Measurements from ENCODE around the gene ALDOB.
"Not testable (repeated sequence)": the region's sequence is repeated elsewhere in the genome, so short reads cannot be mapped to it uniquely, and the experiment has no call there.

The ALDOB gene

DNA sequence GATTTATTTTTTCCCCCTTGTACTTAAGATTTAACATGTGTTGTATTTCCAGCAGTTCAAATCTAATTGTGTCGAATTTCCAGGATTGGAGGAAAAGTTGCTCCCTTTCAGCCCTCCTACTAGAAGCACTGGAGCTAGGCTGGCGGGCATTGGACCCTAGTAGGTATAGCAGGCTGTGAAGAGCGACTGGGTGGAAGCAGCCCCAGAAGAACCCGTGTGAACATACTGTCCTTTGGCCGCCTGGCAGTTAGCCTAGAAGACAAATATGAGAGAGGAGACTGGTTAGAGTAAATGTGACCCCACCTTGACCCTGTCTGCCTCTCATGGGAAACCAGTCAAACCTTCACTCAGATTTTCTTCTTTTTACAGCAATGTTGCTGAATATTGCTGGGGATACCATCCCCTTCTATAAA, 13.9 kb downstream of the ALDOB start:
- no peak for DNase-seq (ENCODE audit: low spot score)

DNA sequence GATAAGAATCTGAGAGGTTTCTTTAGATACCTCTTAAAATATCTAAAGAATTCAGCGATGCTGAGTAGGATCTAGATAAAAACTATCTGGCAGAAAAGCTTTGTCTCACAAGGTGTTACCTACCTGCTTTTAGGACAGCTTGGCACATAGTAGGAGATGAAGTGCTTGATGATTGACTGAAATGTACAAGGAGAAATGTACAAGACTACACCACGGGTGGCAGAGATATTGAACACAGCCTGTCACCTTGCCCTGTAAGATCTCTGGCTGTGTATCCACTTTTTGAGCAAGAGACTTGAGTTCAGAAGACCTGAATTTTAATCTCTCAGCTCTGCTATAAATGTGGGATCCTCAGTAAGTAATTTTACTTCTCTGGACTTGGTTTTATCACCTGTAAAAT, 15.7 kb downstream of the ALDOB start:
- DNase-seq (ENCODE audit: low spot score): no peak

DNA sequence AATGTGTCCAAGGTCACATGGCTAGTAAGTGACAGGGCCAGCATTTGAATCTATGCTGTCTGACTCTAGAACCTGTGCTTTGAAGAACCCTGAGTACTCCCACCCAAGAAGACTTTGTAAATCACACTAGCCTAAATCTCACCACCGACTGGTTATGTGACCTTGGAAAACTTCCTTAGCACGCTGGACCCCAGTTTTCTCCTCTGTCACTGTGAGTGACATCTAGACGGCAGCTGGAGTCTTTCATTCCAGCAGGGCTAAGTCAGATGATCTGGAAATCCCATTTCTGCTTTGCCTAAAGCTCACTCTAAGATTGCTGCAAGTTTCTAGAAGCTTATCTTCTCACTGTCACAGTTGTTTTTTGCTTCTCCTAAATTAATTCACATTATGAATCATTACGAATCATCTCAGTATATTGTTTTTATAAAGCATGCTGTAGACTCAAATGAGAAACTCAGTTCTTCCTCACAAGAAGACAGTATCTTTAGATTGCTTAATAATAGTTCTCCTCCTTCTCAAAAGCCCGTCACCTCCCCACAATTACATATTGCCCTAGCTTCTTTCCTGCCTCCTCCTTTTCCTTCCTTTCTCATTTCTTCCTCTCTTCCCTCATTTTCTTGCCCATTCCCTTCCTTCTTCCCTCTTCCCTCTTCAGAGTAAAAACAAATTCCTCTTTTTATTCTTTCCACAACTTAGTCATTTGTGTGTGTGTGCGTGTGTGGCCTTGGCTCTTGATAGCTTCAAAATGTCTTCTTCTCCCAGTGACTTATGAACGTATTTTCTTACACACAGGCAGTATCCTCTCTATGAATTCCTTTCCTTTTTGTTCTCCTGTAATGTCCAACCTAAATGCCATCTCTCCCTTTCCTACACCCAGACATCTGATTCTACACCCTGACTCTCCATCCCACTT, 16.8 kb downstream of the ALDOB start:
- DNase-seq (ENCODE audit: low spot score): no peak

DNA sequence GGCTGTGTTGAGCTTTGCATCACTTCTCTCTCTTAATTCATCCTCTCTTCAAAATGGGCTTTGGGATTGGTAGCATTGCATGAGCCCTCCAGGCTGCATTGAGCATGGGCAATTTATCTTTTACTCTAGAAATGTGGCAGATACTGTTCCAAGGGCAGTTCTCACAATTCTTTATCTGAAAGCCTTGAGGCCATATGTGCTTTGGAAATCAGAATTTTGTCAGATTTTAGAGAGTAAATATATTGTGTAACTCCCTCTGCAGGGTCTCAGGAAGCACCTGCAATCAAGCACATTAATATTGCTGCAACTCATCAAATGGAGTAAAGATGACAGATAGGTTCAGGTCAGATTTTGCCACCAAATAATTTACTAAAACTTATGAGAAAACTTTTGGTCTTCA, 17.6 kb downstream of the ALDOB start:
- no peak for DNase-seq (ENCODE audit: low spot score)

DNA sequence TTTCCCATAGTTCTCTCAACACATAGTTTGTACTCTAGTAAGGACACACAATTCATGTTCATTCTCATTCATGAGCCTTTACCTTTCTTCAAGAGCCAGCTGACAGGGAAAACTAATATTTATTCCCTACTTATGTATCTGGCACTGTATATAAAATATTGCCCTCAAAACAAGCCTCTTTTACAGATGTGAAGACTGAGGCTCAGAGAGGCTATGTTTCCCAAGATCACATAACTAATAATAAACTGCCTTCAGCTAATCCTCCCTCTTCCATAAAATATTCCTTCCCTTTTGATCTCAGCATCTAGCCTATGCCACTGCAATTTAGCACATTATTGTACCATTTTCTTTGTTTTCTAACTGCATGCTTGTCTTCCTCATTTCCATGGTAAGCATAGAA, 18.2 kb downstream of the ALDOB start:
- DNase-seq (ENCODE audit: low spot score): no peak

DNA sequence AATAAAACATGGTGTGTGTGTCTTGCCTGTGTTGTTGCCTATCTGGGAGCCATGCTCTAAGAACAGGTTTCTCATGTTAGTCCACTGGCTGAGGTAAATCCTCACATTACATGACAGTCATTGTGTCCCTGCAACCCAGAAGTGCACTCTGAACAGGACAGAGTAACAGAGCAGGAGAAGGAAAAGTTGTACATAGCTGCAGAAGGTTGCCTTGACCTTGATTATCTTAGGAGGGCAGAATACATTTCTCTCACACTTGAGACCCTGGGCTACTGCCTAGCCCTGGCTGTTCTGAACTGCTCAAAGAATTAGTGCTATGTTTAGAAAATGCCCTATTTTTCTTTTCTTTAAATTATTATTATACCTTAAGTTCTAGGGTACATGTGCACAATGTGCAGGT, 20.0 kb downstream of the ALDOB start:
- no peak for DNase-seq (ENCODE audit: low spot score)

DNA sequence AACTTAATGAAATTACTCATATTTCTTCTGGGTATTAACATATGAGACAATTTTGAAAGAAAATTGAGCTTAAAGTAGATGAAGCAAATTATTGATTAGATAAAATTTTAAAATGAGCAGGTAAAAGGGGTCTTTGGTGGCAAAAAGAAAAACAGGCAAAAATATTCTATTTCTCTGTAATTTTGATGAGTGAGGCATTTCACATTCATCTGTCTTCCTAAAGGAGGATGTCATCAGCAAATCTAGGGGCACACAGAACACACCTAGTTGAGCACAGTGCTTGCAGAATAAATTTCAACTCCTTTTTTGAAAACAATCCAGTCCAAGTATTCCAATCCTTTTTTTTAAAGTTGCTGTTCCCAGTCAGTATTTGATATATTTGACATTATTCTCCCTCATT, 20.7 kb downstream of the ALDOB start:
- DNase-seq (ENCODE audit: low spot score): no peak

DNA sequence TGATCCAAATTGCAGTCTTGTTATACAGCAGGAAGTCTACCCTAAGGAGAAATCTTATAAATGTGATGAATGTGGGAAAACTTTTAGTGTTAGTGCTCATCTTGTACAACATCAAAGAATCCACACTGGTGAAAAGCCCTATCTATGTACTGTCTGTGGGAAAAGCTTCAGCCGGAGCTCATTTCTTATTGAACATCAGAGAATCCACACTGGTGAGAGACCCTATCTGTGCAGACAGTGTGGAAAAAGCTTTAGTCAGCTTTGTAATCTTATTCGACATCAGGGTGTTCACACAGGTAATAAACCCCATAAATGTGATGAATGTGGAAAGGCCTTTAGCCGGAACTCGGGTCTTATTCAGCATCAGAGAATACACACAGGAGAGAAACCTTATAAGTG, 26.5 kb downstream of the ALDOB start:
- DNase-seq (ENCODE audit: low spot score): no peak

DNA sequence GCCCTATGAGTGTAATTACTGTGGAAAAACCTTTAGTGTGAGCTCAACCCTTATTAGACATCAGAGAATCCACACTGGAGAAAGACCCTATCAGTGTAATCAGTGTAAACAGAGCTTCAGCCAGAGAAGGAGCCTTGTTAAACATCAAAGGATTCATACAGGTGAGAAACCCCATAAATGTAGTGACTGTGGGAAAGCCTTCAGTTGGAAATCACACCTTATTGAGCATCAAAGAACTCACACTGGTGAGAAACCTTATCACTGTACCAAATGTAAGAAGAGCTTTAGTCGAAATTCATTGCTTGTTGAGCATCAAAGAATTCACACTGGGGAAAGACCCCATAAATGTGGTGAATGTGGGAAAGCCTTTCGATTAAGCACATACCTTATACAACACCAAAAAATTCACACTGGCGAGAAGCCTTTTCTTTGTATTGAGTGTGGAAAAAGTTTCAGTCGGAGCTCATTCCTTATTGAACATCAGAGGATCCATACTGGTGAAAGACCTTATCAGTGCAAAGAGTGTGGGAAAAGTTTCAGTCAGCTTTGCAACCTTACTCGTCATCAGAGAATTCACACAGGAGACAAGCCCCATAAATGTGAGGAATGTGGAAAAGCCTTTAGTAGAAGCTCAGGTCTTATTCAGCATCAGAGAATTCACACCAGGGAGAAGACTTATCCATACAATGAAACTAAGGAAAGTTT, 27.0 kb downstream of the ALDOB start:
- DNase-seq (ENCODE audit: low spot score): no peak

DNA sequence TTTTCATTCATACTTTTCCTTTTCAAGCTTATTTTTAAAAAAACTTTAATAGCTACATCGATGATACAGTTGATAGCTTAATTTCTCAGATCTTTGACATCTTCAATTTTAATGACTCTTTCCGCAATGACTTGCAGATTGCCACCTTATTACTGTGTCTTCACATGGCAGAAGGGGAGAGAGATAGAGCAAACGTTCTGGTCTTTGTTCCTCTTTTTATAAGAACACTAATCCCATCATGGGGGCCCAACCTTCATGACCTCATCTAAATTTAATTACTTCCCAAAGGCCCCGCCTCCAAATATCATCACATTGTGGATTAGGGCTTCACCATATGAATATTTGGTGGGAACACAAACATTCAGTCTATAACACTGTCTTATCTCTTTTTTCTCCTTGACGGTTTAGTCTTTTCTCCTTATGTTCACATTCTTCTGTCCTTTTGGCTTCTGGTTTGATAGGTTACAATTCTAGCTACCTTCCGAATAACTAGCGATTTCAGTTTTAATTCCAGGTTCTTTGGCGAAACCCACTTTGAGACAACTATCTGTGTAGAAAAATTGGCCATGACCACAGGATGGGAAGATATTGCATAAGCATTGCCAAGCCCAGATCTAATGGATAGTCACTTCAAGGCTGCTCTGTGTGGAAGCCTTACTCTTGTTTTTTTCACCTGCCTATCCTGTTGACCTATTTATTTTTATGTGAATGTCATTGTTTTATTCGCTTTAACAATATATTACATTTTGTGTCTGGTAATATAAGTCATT, 31.9 kb downstream of the ALDOB start:
- no peak for DNase-seq (ENCODE audit: low spot score)

DNA sequence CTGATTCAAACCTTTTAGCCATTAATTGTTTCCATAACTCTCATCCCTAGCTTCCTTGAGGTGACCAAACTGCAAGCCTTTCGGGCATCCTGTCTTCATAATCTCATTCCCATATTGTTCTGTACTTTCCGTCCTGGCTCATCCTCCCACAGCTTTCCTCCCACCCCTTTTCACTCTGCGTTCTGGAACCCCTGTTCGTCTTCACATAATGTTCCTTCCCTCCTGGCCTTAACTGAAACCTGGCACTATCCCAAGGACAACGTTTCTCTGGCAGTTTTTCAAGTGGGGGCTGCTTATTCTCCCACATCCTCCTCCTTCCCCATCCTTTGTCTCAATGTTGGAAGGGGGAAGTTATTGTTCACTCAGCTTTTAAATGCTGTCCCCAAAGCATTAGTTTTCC, 35.5 kb downstream of the ALDOB start:
- DNase-seq (ENCODE audit: low spot score): no peak

DNA sequence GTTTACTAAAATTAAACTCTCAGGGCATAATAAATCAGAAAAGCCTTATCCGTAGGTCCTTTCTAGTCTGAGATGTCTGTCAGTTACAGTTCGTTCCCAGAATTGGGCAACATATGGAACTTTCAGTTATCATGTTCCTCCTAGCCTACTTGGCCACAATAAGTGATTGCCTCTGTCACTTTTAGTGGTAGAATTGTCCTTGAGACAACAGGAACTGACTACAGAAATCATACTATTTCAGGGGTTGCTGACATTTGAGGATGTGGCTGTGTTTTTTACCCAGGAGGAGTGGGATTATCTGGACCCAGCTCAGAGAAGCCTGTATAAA, 36.0 kb downstream of the ALDOB start:
- DNase-seq (ENCODE audit: low spot score): no peak

DNA sequence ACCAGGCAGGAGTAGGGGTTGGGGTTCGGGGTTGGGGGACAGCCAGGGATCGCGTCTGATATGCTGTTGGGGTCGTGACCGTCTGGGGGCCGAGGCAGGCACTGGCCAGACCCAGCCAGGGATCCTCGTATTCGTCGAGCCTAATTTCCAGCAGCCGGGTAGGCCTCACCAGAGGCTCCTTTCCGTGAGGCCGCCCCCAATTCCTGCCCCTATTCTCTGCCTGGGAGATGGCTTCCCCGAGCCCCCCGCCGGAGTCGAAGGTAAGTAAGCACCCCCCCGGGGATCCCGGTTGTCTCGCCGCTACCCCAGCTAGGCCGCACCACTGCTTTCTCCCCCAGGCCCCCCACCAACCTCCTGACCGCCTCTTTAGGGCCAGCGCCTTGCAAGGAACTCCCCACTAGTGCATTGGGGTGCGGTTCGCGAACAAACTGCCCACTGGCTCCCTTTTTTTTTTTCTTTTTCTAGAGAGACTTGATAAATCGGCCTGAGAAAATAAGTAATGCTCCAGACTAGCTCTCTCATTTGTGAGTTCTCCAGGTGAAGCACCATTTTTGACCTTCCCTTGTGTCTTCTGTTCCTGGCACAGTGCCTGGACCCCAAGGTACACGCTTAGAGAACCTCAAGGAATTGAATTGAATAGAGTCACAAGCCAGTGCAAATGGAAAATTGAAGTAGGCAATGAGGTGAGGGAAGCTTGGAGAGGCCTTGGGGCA, 36.5 kb downstream of the ALDOB start:
- DNase-seq (ENCODE audit: low spot score): no peak

DNA sequence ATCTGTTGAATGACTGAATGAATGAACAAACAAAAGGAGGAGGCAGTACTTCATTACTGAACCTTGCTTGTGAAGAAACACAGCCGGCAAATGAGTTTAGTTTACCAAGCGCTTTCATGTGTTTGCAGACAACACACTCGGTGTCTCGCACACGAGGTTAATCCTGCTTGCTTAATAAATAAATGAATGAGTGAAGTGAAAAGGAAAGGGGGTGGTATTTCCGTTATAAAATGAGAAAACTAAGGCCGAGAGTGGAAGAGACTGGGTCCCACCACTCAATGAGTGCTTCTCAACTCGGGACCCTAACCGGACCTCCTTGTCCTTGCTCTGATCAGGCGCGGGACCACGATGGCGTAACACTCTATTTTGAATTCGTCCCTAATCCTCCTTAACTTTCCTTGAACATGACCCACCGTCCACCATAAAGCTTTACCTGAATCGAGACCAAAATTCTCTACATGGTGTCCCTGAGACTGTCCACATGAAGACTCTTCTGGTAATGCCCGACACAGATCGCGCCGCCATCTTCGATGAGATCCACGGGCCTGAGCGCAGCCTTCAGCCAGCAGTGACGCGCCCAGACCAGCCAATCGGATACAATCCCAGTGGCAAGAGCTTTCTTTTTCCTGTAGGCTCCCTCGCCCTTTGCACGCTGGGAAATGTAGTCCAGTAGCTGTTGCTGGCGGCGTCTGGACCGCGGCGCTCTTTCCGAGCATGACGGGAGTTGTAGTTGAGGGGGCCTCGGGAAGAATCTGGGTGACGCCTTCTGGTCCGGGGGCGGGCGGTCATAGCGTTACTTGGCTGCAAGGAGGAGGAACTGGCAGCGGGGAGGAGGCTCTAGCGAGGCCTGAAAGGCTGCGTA, 37.3 kb downstream of the ALDOB start, which contains the start of the genes MRPL50 and ZNF189:
Gene MRPL50, minus strand, starts transcription at position 551 of the 862 bp plus-strand sequence. Its CDS starts 26 bp downstream, at position 525.
Gene ZNF189, plus strand, starts transcription at position 784 of the 862 bp plus-strand sequence. CDS start 306 bp downstream, outside the sequence.
- DNase-seq (ENCODE audit: low spot score): peak; percentile 98

DNA sequence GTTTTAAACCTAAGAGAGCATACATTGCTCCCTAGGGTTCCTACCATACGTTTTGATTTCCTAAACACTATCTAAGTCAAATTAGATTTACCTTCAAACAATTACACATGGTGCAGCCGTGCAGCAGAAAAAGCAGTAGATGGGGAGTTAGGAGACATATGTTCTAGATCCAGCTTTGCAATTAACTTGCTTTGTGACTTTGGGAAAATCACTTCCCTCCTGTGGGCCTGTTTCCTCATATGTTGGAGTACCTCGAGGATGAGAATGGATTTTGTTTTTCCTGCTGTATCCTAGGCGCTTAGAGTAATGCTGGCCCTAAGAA, 37.9 kb downstream of the ALDOB start:
- DNase-seq (ENCODE audit: low spot score): no peak

DNA sequence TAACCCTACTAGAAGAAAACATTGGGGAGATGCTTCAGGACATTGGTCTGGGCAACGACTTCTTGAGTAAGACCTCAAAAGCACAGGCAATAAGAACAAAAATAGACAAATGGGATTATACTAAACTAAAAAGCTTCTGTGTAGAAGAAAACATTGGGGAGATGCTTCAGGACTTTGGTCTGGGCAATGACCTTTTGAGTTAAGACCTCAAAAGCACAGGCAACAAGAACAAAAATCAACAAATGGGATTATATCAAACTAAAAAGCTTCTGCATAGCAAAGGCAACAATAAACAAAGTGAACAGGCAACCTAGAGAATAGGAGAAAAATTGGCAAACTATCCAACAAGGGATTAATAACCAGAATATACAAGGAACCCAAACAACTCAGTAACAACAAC, 40.9 kb downstream of the ALDOB start:
- DNase-seq (ENCODE audit: low spot score): no peak

DNA sequence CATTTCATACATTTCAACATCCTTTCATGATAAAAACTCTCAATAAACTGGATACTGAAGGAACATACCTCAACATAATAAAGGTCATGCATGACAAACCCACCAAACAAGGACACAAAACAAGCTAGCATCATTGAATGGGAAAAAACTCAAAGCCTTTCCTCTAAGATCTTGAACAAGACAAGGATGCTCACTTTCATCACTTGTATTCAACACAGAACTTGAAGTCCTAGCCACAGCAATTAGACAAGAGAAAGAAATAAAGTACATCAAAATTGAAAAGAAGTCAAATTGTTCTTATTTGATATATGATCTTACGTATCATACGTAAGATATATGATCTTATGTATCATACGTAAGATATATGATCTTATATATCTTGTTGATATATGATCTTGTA, 42.4 kb downstream of the ALDOB start:
- DNase-seq (ENCODE audit: low spot score): no peak

DNA sequence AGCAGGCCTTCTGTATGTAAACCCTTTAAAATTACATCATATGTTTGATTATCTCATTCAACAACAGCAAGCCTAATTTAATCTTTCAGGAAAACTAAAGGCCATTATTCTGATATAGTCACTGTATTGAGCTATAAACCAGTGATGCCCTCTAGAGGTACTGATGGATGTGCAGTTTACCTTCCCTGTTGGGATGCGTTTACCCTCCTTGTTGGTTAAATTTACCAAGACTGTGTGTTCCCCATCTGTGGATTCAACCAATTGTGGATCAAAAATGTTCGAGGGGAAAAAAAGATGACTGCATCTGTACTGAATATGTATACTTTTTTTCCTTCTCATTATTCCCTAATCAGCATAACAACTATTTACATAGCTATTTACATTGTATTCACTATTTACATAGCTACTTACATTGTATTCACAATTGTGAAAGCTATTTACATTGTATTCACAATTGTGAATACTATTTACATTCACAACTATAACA, 47.0 kb downstream of the ALDOB start:
- DNase-seq (ENCODE audit: low spot score): no peak

DNA sequence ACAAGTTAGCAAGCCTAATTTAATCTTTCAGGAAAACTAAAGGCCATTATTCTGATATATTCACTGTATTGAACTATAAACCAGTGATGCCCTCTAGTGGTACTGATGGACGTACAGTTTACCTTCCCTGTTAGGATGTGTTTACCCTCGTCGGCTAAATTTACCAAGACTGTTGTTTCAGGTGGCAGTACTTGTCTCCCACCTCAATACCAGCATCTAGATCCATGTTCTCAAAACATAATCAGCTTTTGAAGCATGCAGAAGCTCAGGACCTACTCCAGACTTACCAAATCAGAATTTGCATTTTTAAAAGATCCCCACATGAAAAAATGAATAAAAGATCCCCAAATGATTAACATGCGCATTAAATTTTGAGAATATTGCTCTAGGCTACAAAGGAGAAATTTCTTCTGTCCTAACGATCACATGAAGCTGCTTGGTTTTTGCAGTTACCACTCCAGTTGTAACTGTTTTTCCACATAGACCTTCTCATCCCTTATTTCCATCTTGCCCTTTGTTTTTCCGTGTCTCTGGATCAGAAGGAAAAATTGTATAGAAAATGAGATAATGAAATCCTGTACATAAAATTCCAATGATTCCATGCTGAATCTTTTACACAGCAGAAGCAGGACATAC, 47.6 kb downstream of the ALDOB start:
- DNase-seq (ENCODE audit: low spot score): peak; percentile 33

DNA sequence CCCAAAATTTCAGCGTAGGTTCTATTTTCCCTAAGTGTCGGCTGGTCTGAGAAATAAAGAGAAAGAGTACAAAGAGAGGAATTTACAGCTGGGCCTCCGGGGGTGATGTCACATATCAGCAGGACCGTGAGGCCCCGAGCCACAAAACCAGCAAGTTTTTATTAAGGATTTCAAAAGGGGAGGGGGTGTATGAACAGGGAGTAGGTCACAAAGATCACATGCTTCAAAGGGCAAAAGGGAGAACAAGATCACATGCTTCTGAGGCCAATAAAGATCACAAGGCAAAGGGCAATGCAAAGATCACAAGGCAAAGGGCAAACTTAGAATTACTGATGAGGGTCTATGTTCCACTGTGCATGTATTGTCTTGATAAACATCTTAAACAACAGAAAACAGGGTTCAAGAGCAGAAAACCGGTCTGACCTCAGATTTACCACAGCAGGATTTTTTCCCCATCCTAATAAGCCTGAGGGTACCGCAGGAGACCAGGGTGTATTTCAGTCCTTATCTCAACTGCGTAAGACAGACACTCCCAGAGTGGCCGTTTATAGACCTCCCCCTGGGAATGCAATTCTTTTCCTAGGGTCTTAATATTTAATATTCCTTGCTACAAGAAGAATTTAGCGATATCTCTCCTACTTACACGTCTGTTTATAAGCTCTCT, 50.6 kb downstream of the ALDOB start, which contains the start of gene BAAT:
Gene BAAT, minus strand, starts transcription at position 134 of the 664 bp plus-strand sequence. CDS start 13,602 bp downstream, outside the sequence.
- not testable (repeated sequence) for DNase-seq (ENCODE audit: low spot score)
